ENCODE data around the gene JMJD1C. TPM values are rescaled to one million over a fixed set of nuclear protein-coding genes. Genes with fewer than 3 reads are reported as not detected.

The JMJD1C gene
- total and polyA plus RNA-seq, 8 donors = 25.6 to 56.9 (median 36.7) TPM

DNA sequence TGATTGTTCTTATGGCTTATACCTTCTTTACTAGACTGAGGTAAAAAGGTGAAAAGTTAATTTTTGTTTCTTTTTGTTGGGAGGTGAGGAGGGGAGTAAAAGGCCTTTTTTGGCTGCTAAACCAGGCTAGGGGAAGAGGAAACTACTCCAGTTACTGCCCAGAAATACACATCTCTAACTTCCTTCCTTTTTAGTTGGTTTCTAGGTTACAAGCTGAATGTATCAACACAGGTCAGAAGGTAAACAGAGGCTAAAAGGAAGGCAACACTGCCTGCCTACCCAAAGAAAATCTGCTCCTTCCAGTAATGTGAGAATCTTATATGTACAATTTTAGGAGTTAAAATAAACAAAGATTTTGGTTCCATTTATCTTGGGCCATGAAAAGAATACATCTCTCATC is 192.2 kb downstream of the JMJD1C start:
- intact Hi-C loops (cut with DNase I) = no loop called here
- peak overlapping the region in 1 of 4 donors; percentile 17 for H3K27ac ChIP-seq
- H3K4me1 ChIP-seq = peaks cover 0 to 19% (median 4%) of the 10 kb centered on the region in 3 donors
- H3K27me3 ChIP-seq = no peaks in the 10 kb centered on the region
- TF ChIP-seq, protein P1, sequence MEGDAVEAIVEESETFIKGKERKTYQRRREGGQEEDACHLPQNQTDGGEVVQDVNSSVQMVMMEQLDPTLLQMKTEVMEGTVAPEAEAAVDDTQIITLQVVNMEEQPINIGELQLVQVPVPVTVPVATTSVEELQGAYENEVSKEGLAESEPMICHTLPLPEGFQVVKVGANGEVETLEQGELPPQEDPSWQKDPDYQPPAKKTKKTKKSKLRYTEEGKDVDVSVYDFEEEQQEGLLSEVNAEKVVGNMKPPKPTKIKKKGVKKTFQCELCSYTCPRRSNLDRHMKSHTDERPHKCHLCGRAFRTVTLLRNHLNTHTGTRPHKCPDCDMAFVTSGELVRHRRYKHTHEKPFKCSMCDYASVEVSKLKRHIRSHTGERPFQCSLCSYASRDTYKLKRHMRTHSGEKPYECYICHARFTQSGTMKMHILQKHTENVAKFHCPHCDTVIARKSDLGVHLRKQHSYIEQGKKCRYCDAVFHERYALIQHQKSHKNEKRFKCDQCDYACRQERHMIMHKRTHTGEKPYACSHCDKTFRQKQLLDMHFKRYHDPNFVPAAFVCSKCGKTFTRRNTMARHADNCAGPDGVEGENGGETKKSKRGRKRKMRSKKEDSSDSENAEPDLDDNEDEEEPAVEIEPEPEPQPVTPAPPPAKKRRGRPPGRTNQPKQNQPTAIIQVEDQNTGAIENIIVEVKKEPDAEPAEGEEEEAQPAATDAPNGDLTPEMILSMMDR (IDR thresholded peaks at IDR 0.05) = no peak
- DNase-seq (no peak), FAIRE-seq (no peak), ATAC-seq (peak in 1 of 4 donors; percentile 31)
- no peaks in the 10 kb centered on the region for H3K9me3 ChIP-seq
- H3K36me3 ChIP-seq = no peaks in the 10 kb centered on the region
- no peak overlapping the region for H3K4me3 ChIP-seq

DNA sequence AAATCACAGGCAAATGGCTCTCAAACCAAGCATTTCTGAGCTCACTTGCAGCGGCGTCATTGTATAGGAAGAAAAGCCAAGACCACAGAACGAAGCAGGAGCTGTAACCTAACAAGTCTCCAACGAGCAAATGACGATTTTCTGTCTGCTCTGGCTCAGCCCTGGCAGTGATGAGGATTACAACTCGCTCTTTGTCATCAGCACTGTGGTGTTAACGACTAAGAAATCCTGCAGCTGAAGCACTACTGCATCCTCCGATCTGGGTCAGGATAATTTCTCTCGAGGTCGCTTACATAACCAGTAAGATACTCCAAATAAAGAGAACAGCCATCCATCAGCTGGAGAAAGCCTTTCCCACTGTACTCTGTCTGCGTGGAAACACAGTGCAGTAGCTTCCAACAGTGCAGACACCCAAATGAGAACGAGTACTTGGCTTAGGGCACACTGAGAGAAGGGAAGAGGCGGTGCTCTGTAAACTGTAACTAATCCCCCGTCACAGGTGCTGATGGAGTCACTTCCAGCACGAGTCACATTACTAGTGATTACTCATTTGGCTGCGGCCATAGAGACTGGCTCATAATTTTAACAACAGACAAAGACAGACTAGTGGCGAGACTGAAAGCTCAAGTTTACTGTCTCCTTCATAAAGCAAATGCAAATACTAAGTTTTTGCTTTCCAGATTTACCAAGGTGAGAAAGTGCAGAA is 196.8 kb downstream of the JMJD1C start:
- no peaks in the 10 kb centered on the region for H3K36me3 ChIP-seq
- FAIRE-seq = peak; percentile 95
- ATAC-seq = peak; percentile 89 to 94 (median 92)
- TF ChIP-seq, protein P1 (IDR thresholded peaks at IDR 0.05) = peak in 3 of 4 donors; percentile 20 to 34 (median 27)
- H3K4me3 ChIP-seq = peak overlapping the region; percentile 27 to 56 (median 42)
- intact Hi-C loops (cut with DNase I) = no loop called here
- H3K27me3 ChIP-seq = no peaks in the 10 kb centered on the region
- H3K9me3 ChIP-seq = no peaks in the 10 kb centered on the region
- 0 to 1% methylated on average over 17 of the region's 17 CpGs for WGBS, 2 donors
- DNase-seq = peak in 4 of 6 donors; percentile 62 to 90 (median 85)
- peak overlapping the region; percentile 89 to 99 (median 96) for H3K27ac ChIP-seq
- H3K4me1 ChIP-seq = peaks cover 0 to 27% (median 4%) of the 10 kb centered on the region in 3 donors

DNA sequence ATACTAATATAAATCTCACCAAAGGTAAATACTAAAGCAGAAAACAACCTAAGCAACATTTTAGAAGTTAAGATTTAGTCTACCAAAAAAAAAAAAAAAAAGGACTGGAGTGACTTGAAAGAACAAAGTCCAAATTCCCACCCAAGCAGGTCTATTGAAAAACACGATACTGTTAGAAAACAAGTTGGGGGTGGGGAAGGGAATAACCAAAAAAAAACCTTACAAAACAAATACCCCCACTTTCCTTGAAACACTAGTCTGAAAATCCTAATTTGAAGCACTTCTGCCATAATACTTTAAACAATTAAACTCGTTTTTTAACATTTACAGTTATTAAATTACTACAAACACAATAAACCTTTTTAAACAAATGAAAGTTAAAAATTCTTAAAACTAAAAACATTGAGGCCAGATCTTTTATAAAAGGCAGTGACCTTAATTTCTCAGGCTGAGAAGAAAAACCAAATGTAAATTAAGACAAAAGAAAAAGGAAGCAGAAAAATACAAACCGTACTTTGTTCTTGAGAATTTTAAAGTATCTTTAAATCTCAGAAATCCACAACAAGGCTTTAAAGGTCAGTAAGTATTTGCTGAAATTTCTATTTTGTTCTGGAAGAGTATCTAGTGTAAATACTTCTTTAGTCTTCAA is 197.5 kb downstream of the JMJD1C start:
- ATAC-seq (peak; percentile 42 to 57 (median 48)), FAIRE-seq (no peak), DNase-seq (no peak)
- TF ChIP-seq, protein P1 (IDR thresholded peaks at IDR 0.05) = no peak
- 0% methylated on average over 3 of the region's 3 CpGs for WGBS, 2 donors
- H3K9me3 ChIP-seq = no peaks in the 10 kb centered on the region
- peak overlapping the region; percentile 89 to 99 (median 96) for H3K27ac ChIP-seq
- H3K4me3 ChIP-seq = peak overlapping the region; percentile 27 to 56 (median 42)
- H3K36me3 ChIP-seq = no peaks in the 10 kb centered on the region
- peaks cover 0 to 23% (median 4%) of the 10 kb centered on the region in 3 donors for H3K4me1 ChIP-seq
- no peaks in the 10 kb centered on the region for H3K27me3 ChIP-seq
- intact Hi-C loops (cut with DNase I) = no loop called here

DNA sequence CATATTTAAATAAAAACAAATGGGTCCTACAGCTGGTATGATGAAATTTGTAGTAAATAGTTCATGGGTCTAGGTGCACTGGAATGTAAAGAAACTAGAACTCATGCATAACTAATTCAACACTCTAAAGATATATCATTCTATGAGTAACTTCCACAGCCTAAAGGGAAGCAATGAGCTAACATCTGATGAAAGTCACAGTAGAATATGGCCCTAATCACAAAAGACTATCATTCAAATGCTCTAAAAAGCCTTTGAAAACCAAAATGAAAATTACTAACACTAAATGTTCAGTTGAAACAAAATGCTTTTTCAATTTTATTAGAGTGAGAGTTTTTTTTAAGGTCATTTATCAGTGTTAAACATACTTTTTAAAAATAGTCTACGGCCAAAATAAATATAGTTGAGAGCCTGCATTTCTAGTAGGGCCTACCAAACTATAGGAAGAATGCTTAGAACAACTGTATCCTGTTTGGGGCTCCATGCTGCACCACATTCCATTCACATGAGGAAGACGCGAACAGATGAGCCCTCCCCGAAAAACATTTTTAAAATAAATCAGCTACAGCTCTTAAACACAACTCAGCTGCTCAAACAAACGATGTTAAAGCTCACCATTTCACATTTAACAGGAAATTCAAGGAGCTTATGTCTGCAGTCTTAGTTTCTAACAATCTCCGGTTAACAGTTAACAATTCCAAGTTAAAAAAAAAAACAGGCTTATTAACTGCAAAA is 198.2 kb downstream of the JMJD1C start:
- WGBS, 2 donors = 0% methylated on average over 6 of the region's 6 CpGs
- ATAC-seq (peak; percentile 38 to 63 (median 51)), FAIRE-seq (no peak), DNase-seq (peak in 2 of 6 donors; percentile 13 to 29)
- Histone ChIP-seq H3K27me3 (no peaks in the 10 kb centered on the region), H3K4me3 (peak overlapping the region; percentile 26 to 56 (median 37)), H3K9me3 (no peaks in the 10 kb centered on the region), H3K4me1 (peaks cover 2 to 27% (median 4%) of the 10 kb centered on the region in 3 donors), H3K27ac (peak overlapping the region; percentile 89 to 99 (median 96)), H3K36me3 (no peaks in the 10 kb centered on the region)
- intact Hi-C loops (cut with DNase I) = no loop called here
- TF ChIP-seq, protein P1 (IDR thresholded peaks at IDR 0.05) = no peak

Measured in pancreas (tissue), 10 donors.